H1 (cell line): ENCODE data around the gene SUPT7L. TPM values are rescaled to one million over a fixed set of nuclear protein-coding genes. Genes with fewer than 3 reads are reported as not detected.

Experiments
- CTCF ChIA-PET: fragments of 300-600 bp; sonication (Branson Sonifier 250); formaldehyde crosslinking; loops from one replicate; lab custom pipeline; 2021; ENCODE audit not compliant: partially characterized antibody; lab: Charles Lee
- POLR2A ChIA-PET: fragments of 300-600 bp; sonication (Branson Sonifier 250); formaldehyde crosslinking; loops from one replicate; lab custom pipeline; 2021; ENCODE audit warnings: inconsistent platforms; ENCODE audit not compliant: partially characterized antibody; lab: Charles Lee
- DNase-seq, 2 experiments: peaks; one replicate each; pipeline versions ENCODE4 v3.0.0 to v3.0.0-alpha.2; 2010 to 2022; ENCODE audit warnings: low spot score in 2 of 2, low read depth in 1 of 2, mixed read lengths in 1 of 2
- FAIRE-seq: peaks from 2 replicates; lab custom pipeline; 2011; peaks lifted over from hg19 to GRCh38; lab: Jason Lieb, UNC
- H2AFZ ChIP-seq: 2 replicates; pipeline ENCODE4 v1.8.1; 2012; ENCODE audit warnings: low read length, inconsistent platforms
- H2AK5ac ChIP-seq: 2 replicates; pipeline ENCODE4 v1.6.1; 2013; ENCODE audit warnings: low read depth, low read length
- H2BK120ac ChIP-seq: replicated peaks from 2 replicates; pipeline ENCODE3; 2013; ENCODE audit warnings: low read depth, low read length, inconsistent platforms
- H2BK12ac ChIP-seq: 2 replicates; pipeline ENCODE4 v1.6.1; 2013; ENCODE audit warnings: low read depth, low read length
- H2BK15ac ChIP-seq: 2 replicates; pipeline ENCODE4 v1.6.1; 2013; ENCODE audit warnings: low read length
- H2BK20ac ChIP-seq: 2 replicates; pipeline ENCODE4 v1.6.1; 2013; ENCODE audit warnings: low read length
- H2BK5ac ChIP-seq: 2 replicates; pipeline ENCODE4 v1.6.1; 2013; ENCODE audit warnings: low read depth, low read length
- H3K14ac ChIP-seq: 2 replicates; pipeline ENCODE4 v1.6.1; 2013; ENCODE audit warnings: inconsistent platforms; ENCODE audit not compliant: insufficient read length
- H3K18ac ChIP-seq: 2 replicates; pipeline ENCODE4 v1.6.1; 2013; ENCODE audit warnings: low read length; ENCODE audit errors: extremely low read depth
- H3K23ac ChIP-seq: 2 replicates; pipeline ENCODE4 v1.6.1; 2013; ENCODE audit warnings: inconsistent platforms; ENCODE audit not compliant: insufficient read length
- H3K23me2 ChIP-seq: 2 replicates; pipeline ENCODE4 v1.6.1; 2013; ENCODE audit warnings: low read depth, low read length
- H3K27ac ChIP-seq: 2 replicates; pipeline ENCODE4 v1.6.1; 2011; ENCODE audit warnings: low read depth, low read length, inconsistent platforms
- H3K27me3 ChIP-seq, 4 experiments: replicated peaks in 1 of 4; 1 replicate in 1 of 4; 2 replicates in 3 of 4; pipeline versions ENCODE4 v1.6.1 to v1.8.1; 2011 to 2013; ENCODE audit warnings: low read length in 3 of 4, mild to moderate bottlenecking in 3 of 4, inconsistent platforms in 2 of 4, mixed read lengths in 2 of 4, moderate library complexity in 1 of 4; ENCODE audit not compliant: control insufficient read depth in 3 of 4, insufficient read depth in 3 of 4; ENCODE audit errors: extremely low read depth in 1 of 4
- H3K36me3 ChIP-seq, 4 experiments: 2 replicates each; pipeline versions ENCODE4 v1.6.1 to v1.8.1; 2011 to 2013; ENCODE audit warnings: mild to moderate bottlenecking in 4 of 4, low read length in 3 of 4, moderate library complexity in 2 of 4, control low read depth in 1 of 4, inconsistent platforms in 1 of 4; ENCODE audit not compliant: insufficient read depth in 4 of 4, control insufficient read depth in 2 of 4
- H3K4ac ChIP-seq: replicated peaks from 2 replicates; pipeline ENCODE3; 2013; ENCODE audit warnings: low read length, low read depth, mixed read lengths, inconsistent platforms; ENCODE audit not compliant: insufficient read length
- H3K4me1 ChIP-seq, 4 experiments: replicated peaks in 1 of 4; 1 replicate in 1 of 4; 2 replicates in 3 of 4; pipeline versions ENCODE4 v1.6.1 to v1.8.1; 2011 to 2013; ENCODE audit warnings: low read length in 3 of 4, inconsistent platforms in 2 of 4, mixed read lengths in 1 of 4; ENCODE audit not compliant: insufficient read depth in 4 of 4, control insufficient read depth in 3 of 4
- H3K4me2 ChIP-seq, 2 experiments: 2 replicates each; pipeline versions ENCODE4 v1.6.1 to v1.8.1; 2011 to 2013; ENCODE audit warnings: low read depth in 2 of 2, low read length in 2 of 2, control low read depth in 1 of 2, inconsistent platforms in 1 of 2, mild to moderate bottlenecking in 1 of 2; ENCODE audit not compliant: insufficient read depth in 1 of 2
- H3K4me3 ChIP-seq, 4 experiments: fragments of 200-600, 300-600 bp in 1 of 4; sonication (generic), shearing (Covaris generic), sonication (Bioruptor Twin) in 1 of 4; 2 replicates each; pipeline versions ENCODE4 v1.5.1 to v1.8.1; 2011 to 2016; ENCODE audit warnings: low read length in 4 of 4, low read depth in 3 of 4, control low read depth in 2 of 4, inconsistent platforms in 2 of 4, mild to moderate bottlenecking in 2 of 4, mixed read lengths in 1 of 4, moderate library complexity in 1 of 4; ENCODE audit not compliant: insufficient read depth in 2 of 4; ENCODE audit errors: extremely low read depth in 1 of 4
- H3K56ac ChIP-seq: replicated peaks from 2 replicates; pipeline ENCODE3; 2013; ENCODE audit warnings: low read depth, mild to moderate bottlenecking, mixed read lengths, low read length, inconsistent platforms; ENCODE audit not compliant: insufficient read length
- H3K79me1 ChIP-seq: 2 replicates; pipeline ENCODE4 v1.6.1; 2013; ENCODE audit warnings: low read depth, low read length, control low read depth
- H3K79me2 ChIP-seq, 2 experiments: 2 replicates each; pipeline versions ENCODE4 v1.6.1 to v1.8.1; 2012 to 2013; ENCODE audit warnings: low read length in 2 of 2, mild to moderate bottlenecking in 2 of 2, inconsistent platforms in 1 of 2; ENCODE audit not compliant: insufficient read depth in 2 of 2, control insufficient read depth in 1 of 2
- H3K9ac ChIP-seq, 4 experiments: replicated peaks in 1 of 4; 1 replicate in 1 of 4; 2 replicates in 3 of 4; pipeline versions ENCODE4 v1.6.1 to v1.8.1; 2011 to 2013; ENCODE audit warnings: low read depth in 3 of 4, low read length in 3 of 4, control low read depth in 2 of 4, mild to moderate bottlenecking in 2 of 4, moderate library complexity in 2 of 4, inconsistent platforms in 1 of 4; ENCODE audit errors: extremely low read depth in 1 of 4
- H3K9me3 ChIP-seq, 2 experiments: 2 replicates each; pipeline versions ENCODE4 v1.6.1 to v1.8.1; 2012 to 2013; ENCODE audit warnings: mild to moderate bottlenecking in 2 of 2, moderate library complexity in 2 of 2, control low read depth in 1 of 2, inconsistent platforms in 1 of 2, low read depth in 1 of 2, low read length in 1 of 2, mixed read lengths in 1 of 2; ENCODE audit not compliant: insufficient read depth in 2 of 2
- H4K20me1 ChIP-seq, 2 experiments: replicated peaks in 1 of 2; 2 replicates each; pipeline versions ENCODE3 to v1.8.1; 2011 to 2013; ENCODE audit warnings: inconsistent platforms in 2 of 2, low read length in 2 of 2, mild to moderate bottlenecking in 1 of 2; ENCODE audit not compliant: insufficient read depth in 2 of 2, control insufficient read depth in 1 of 2
- H4K5ac ChIP-seq: 2 replicates; pipeline ENCODE4 v1.6.1; 2013; ENCODE audit warnings: low read length, low read depth, mixed read lengths, inconsistent platforms; ENCODE audit not compliant: insufficient read length
- H4K8ac ChIP-seq: 2 replicates; pipeline ENCODE4 v1.8.0; 2013; ENCODE audit warnings: mild to moderate bottlenecking, moderate library complexity, low read length, inconsistent platforms; ENCODE audit not compliant: insufficient read depth; ENCODE audit errors: extremely low read depth
- H4K91ac ChIP-seq: replicated peaks from 2 replicates; pipeline ENCODE3; 2013; ENCODE audit warnings: low read length, mixed read lengths, inconsistent platforms; ENCODE audit not compliant: insufficient read length
- BCL11A ChIP-seq, 2 experiments: IDR thresholded peaks; one replicate each; pipeline ENCODE4 v1.6.1; 2011; ENCODE audit warnings: low read depth in 2 of 2, low read length in 2 of 2, mild to moderate bottlenecking in 2 of 2
- EP300 ChIP-seq, 2 experiments: IDR thresholded peaks; 1 replicate in 1 of 2; 2 replicates in 1 of 2; pipeline ENCODE4 v1.6.1; 2011 to 2012; ENCODE audit warnings: low read depth in 2 of 2, low read length in 2 of 2, mild to moderate bottlenecking in 2 of 2, borderline replicate concordance in 1 of 2, inconsistent platforms in 1 of 2, moderate library complexity in 1 of 2
- JUN ChIP-seq: IDR thresholded peaks from 2 replicates; pipeline ENCODE4 v1.6.1; 2011; ENCODE audit warnings: low read depth, mild to moderate bottlenecking, improper control_type of control experiment, low read length
- NANOG ChIP-seq: IDR thresholded peaks from 2 replicates; pipeline ENCODE4 v1.6.1; 2011; ENCODE audit warnings: low read length, low read depth, mild to moderate bottlenecking, inconsistent platforms; ENCODE audit not compliant: insufficient read depth, poor library complexity, severe bottlenecking
- PHF8 ChIP-seq: fragments of 200-600 bp; sonication (generic); conservative IDR thresholded peaks from 2 replicates; pipeline ENCODE4 v1.7.1; 2012; ENCODE audit warnings: low read depth, mild to moderate bottlenecking, inconsistent platforms, low read length, moderate library complexity
- RNF2 ChIP-seq: fragments of 200-900, 300-1000 bp; sonication (generic); IDR thresholded peaks from 2 replicates; pipeline ENCODE4 v1.7.1; 2016; ENCODE audit warnings: borderline replicate concordance, low read depth, mild to moderate bottlenecking, antibody characterized with exemption, low read length; ENCODE audit not compliant: poor library complexity, severe bottlenecking; ENCODE audit errors: missing control alignments
- SIN3A ChIP-seq, 2 experiments: IDR thresholded peaks in 1 of 2; conservative IDR thresholded peaks in 1 of 2; 2 replicates each; pipeline ENCODE4 v1.6.1; 2011 to 2012; ENCODE audit warnings: low read length in 2 of 2, improper control_type of control experiment in 1 of 2, low read depth in 1 of 2, mild to moderate bottlenecking in 1 of 2
- SUZ12 ChIP-seq: fragments of 200-600 bp; sonication (generic); IDR thresholded peaks from 2 replicates; pipeline ENCODE4 v1.6.1; 2012; ENCODE audit warnings: mild to moderate bottlenecking, inconsistent platforms, low read length, moderate library complexity, mixed read lengths
- TAF7 ChIP-seq: optimal IDR thresholded peaks from 2 replicates; pipeline ENCODE3; 2011; ENCODE audit warnings: low read depth, mild to moderate bottlenecking, inconsistent platforms, low read length, moderate library complexity, borderline replicate concordance
- TCF12 ChIP-seq: IDR thresholded peaks from 2 replicates; pipeline ENCODE4 v1.6.1; 2011; ENCODE audit warnings: low read depth, mild to moderate bottlenecking, low read length
- ZNF274 ChIP-seq: IDR thresholded peaks from 2 replicates; pipeline ENCODE4 v1.7.0; 2012; ENCODE audit warnings: low read length, borderline replicate concordance; ENCODE audit errors: extremely low read depth
- WGBS, 2 experiments: shearing (Covaris generic) in 1 of 2; methylation state at CpG; one replicate each; pipeline versions ENCODE4 v1.1.6 to v1.1.7; 2013 to 2015; ENCODE audit warnings: low lambda C conversion rate in 2 of 2, mixed read lengths in 2 of 2, inconsistent platforms in 1 of 2, low coverage in 1 of 2, missing lambda C conversion rate in 1 of 2; ENCODE audit not compliant: insufficient replicate concordance in 2 of 2, insufficient coverage in 1 of 2, insufficient read length in 1 of 2; ENCODE audit errors: extremely low coverage in 1 of 2, missing lambda C conversion rate in 1 of 2; 5-methylcytosine and 5-hydroxymethylcytosine counted together
- polyA plus RNA-seq, 7 experiments: library from polyadenylated mRNA; depleted of rRNA in 3 of 7; stranded (reverse) in 5 of 7; unstranded in 2 of 7; fragments of >200 nt in 5 of 7; fragments of 200-250 nt in 2 of 7; gene quantifications; 1 replicate in 5 of 7; 2 replicates in 1 of 7; 4 replicates in 1 of 7; pipeline versions ENCODE4 v1.2.1 to v1.2.3, GENCODE V29; 2011 to 2013; ENCODE audit warnings: missing spikeins in 2 of 7, mixed read lengths in 2 of 7
- total RNA-seq: library from RNA; stranded (reverse); fragmentation: NEBNext Ultra II Directional; extraction: Animal tissue kit (Norgen Biotek cat#: 25700); gene quantifications from 2 replicates; pipeline ENCODE4 v1.2.1, GENCODE V29; 2021

The SUPT7L gene
- total and polyA plus RNA-seq, 2 of the 8 experiments (the other 6 are each of a cell fraction or from before 2014, with no cell fraction given) = 22.2 to 26.6 TPM

GRCh38 chr2:27613985-27614384 lies 49.4 kb downstream of the SUPT7L start:
- H2AK5ac ChIP-seq = no peak overlapping the region
- H4K8ac ChIP-seq = no peak overlapping the region
- peaks cover 4 to 48% (median 10%) of the 10 kb centered on the region in 4 experiments; a peak in 6 of 8 replicates for H3K36me3 ChIP-seq
- H4K20me1 ChIP-seq = peaks cover 0 to 2% of the 10 kb centered on the region in 2 experiments
- H2BK12ac ChIP-seq = no peak overlapping the region
- no peaks in the 10 kb centered on the region for H3K23me2 ChIP-seq
- no peaks in the 10 kb centered on the region for H3K4me1 ChIP-seq
- H4K5ac ChIP-seq = no peak overlapping the region
- WGBS, 2 experiments = 93% methylated on average over 2 of the region's 2 CpGs; no CpG with 5 or more reads in 1 of the 2 experiments
- no peak overlapping the region for H3K4ac ChIP-seq
- FAIRE-seq = no peak
- H2AFZ ChIP-seq = no peak overlapping the region
- CTCF ChIA-PET = no interaction called here
- H3K56ac ChIP-seq = no peak overlapping the region
- H3K4me3 ChIP-seq = no peak overlapping the region
- no peaks in the 10 kb centered on the region for H3K79me2 ChIP-seq
- no peak overlapping the region for H2BK120ac ChIP-seq
- DNase-seq = no peak
- no peak overlapping the region for H3K4me2 ChIP-seq
- POLR2A ChIA-PET = interaction anchor here (0.7 kb wide), 1 partner anchor 14 kb away, joined by 4 read pairs; no protein-coding TSS in a partner anchor
- H3K79me1 ChIP-seq = no peaks in the 10 kb centered on the region
- H3K18ac ChIP-seq = no peak overlapping the region
- H4K91ac ChIP-seq = no peak overlapping the region
- H2BK5ac ChIP-seq = no peak overlapping the region
- H3K14ac ChIP-seq = no peak overlapping the region
- peaks cover 0 to 1% (median 0%) of the 10 kb centered on the region in 4 experiments; a peak in 1 of 7 replicates for H3K27me3 ChIP-seq
- no peak overlapping the region for H2BK15ac ChIP-seq
- H3K9ac ChIP-seq = no peak overlapping the region
- no peak overlapping the region for H3K23ac ChIP-seq
- H3K9me3 ChIP-seq = no peaks in the 10 kb centered on the region
- H3K27ac ChIP-seq = no peak overlapping the region
- H2BK20ac ChIP-seq = no peak overlapping the region
- TF ChIP-seq EP300 (IDR thresholded peaks at IDR 0.05; ENCODE audit: borderline replicate concordance in 1 of 2, low read depth in 2 of 2, low read length in 2 of 2) = no peak
- TF ChIP-seq TAF7 = no peak
- TF ChIP-seq BCL11A (IDR thresholded peaks at IDR 0.05; ENCODE audit: low read depth in 2 of 2, low read length in 2 of 2) = no peak
- no peak for TF ChIP-seq PHF8
- no peak for TF ChIP-seq RNF2
- TF ChIP-seq TCF12 = no peak
- no peak for TF ChIP-seq JUN
- TF ChIP-seq SIN3A (conservative IDR thresholded peaks at IDR 0.05 in 1 of 2, IDR thresholded peaks at IDR 0.05 in 1 of 2; ENCODE audit: low read depth in 1 of 2, low read length in 2 of 2) = no peak
- no peak for TF ChIP-seq NANOG
- TF ChIP-seq ZNF274 = no peak
- TF ChIP-seq SUZ12 = no peak
